Measurements from ENCODE around the gene ARVCF. TPM values are rescaled to one million over a fixed set of nuclear protein-coding genes. Genes with fewer than 3 reads are reported as not detected.

ARVCF gene
- total RNA-seq, 2 experiments from 2014 or later: 1.5 to 2.4 TPM

- Mint-ChIP-seq H3K27me3 (no peaks in the 10 kb centered on the region), H3K36me3 (peaks cover 13% of the 10 kb centered on the region), H3K27ac (no peak overlapping the region), H3K9me3 (no peaks in the 10 kb centered on the region), H3K4me1 (ENCODE audit: low read depth) (peaks cover 33% of the 10 kb centered on the region), H3K4me3 (no peak overlapping the region)
- DNase-seq: no peak
- POLR2A ChIA-PET: no interaction called here
- CTCF ChIA-PET: interaction anchor here (0.6 to 0.7 kb wide), 2 partner anchors 86 to 121 kb away, joined by 3 read pairs; no protein-coding TSS in a partner anchor
- intact Hi-C loops (cut with micrococcal nuclease): no loop called here
Observed at GRCh38 chr22:20034143-20034542, 17.5 kb upstream of the ARVCF start.

- Mint-ChIP-seq H3K27ac (no peak overlapping the region), H3K4me3 (no peak overlapping the region), H3K36me3 (peaks cover 13% of the 10 kb centered on the region), H3K27me3 (no peaks in the 10 kb centered on the region), H3K9me3 (no peaks in the 10 kb centered on the region), H3K4me1 (ENCODE audit: low read depth) (peaks cover 33% of the 10 kb centered on the region)
- CTCF ChIA-PET: interaction anchor here (0.8 kb wide), 1 partner anchor 20 kb away, joined by 3 read pairs; no protein-coding TSS in a partner anchor
- POLR2A ChIA-PET: no interaction called here
- intact Hi-C loops (cut with micrococcal nuclease): no loop called here
- no peak for DNase-seq
Observed at GRCh38 chr22:20033045-20033706, 16.6 kb upstream of the ARVCF start.

GRCh38 chr22:20032407-20032991 is 15.9 kb upstream of the ARVCF start:
- ChIA-PET CTCF (no interaction called here), POLR2A (interaction anchor here (1.4 kb wide), 1 partner anchor 11 kb away, joined by 4 read pairs; the partner anchor contains the start of gene TANGO2)

GRCh38 chr22:20031732-20032406 is 15.2 kb upstream of the ARVCF start:
- intact Hi-C loops (cut with micrococcal nuclease): no loop called here
- Mint-ChIP-seq H3K27me3 (no peaks in the 10 kb centered on the region), H3K36me3 (peaks cover 3% of the 10 kb centered on the region), H3K9me3 (no peaks in the 10 kb centered on the region), H3K27ac (no peak overlapping the region), H3K4me3 (no peak overlapping the region), H3K4me1 (ENCODE audit: low read depth) (peaks cover 22% of the 10 kb centered on the region)
- DNase-seq: peak; percentile 70
- CTCF ChIA-PET: no interaction called here
- POLR2A ChIA-PET: interaction anchor here (1.4 kb wide), 1 partner anchor 10 kb away, joined by 4 read pairs; the partner anchor contains the start of gene TANGO2

More at GRCh38 chr22:20032407-20032991, 15.9 kb upstream of the ARVCF start:
- no peak overlapping the region for H3K27ac Mint-ChIP-seq
- H3K9me3 Mint-ChIP-seq: no peaks in the 10 kb centered on the region
- DNase-seq: no peak
- no peaks in the 10 kb centered on the region for H3K27me3 Mint-ChIP-seq
- intact Hi-C loops (cut with micrococcal nuclease): no loop called here
- no peak overlapping the region for H3K4me3 Mint-ChIP-seq
- H3K4me1 Mint-ChIP-seq (ENCODE audit: low read depth): peaks cover 29% of the 10 kb centered on the region
- H3K36me3 Mint-ChIP-seq: peaks cover 7% of the 10 kb centered on the region

DNA sequence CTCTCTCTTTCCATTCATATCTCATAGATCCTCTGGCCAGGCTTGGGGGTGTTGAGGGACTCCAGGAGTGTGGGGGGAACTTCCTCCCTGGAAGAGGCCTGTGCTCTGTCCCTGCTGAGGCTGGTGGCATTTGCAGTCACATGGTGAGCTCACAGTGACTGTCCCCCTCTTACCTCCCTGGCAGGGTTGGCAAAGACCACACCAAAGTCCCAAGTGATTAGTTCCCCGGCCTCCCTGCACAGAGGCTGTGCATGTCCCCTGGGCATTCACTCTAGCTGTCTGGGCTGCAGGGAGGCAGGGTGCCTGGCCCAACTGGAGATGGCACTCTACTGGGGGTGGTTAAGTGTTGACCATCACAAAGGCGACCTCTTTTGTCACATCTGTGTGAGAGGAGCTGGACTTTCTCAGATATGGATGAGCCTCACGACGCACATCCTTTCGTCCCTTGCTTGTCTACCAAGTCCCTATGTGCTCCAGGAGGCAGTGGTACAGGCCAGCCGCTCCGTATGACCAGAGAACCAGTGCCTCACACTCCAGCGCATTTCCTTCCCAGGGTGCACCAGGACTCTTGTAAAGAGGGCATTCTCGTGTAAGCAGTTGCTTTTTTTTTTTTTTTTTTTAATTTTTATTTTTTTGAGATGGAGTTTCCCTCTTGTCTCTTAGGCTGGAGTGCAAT is 13.1 kb upstream of the ARVCF start:
- POLR2A ChIA-PET: interaction anchor here (0.6 kb wide), 1 partner anchor 9 kb away, joined by 3 read pairs; the partner anchor contains the start of gene TANGO2
- intact Hi-C loops (cut with micrococcal nuclease): no loop called here

DNA sequence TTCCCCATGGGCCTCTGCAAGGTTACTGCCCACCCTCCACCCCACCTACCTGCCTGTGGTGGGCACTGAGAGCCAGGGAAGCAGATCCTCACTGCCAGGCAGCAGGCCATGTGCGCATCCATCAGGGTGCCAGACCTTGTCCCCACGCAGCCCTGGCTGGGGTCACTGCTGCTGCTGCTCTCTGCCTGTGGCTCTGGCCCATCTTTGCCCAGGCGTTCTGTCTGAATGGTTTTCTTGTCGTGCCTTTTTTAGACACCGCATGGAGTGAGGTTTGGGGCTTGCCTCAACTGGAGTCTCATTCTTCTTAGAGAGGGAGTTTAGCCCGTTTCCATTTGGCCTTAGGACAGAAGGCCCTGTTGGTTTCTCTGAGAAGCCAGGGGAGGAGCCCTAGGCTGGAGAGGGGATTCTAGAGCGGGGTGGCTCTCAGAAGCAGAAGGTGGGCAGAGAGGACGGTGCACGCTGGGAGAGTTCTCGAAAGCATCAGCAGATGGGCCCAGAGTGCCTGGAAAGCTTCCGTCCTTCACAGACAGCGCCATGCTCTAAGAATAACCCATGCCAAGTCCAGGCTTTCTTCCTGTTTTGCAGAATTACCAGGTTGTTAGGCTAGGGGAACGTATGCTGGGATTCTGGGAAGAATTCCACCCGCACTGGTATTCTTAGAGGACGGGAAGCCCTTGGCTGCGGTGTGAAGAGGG is 12.4 kb upstream of the ARVCF start:
- DNase-seq: no peak
- no peak overlapping the region for H3K4me3 Mint-ChIP-seq
- POLR2A ChIA-PET: no interaction called here
- intact Hi-C loops (cut with micrococcal nuclease): no loop called here
- CTCF ChIA-PET: interaction anchor here (1.9 kb wide), 1 partner anchor 58 kb away, joined by 10 read pairs; no protein-coding TSS in a partner anchor
- H3K27me3 Mint-ChIP-seq: no peaks in the 10 kb centered on the region
- no peak overlapping the region for H3K27ac Mint-ChIP-seq
- no peaks in the 10 kb centered on the region for H3K36me3 Mint-ChIP-seq
- peaks cover 18% of the 10 kb centered on the region for H3K4me1 Mint-ChIP-seq (ENCODE audit: low read depth)
- H3K9me3 Mint-ChIP-seq: no peaks in the 10 kb centered on the region

More for the DNA sequence above, 13.1 kb upstream of the ARVCF start:
- CTCF ChIA-PET: no interaction called here
- Mint-ChIP-seq H3K36me3 (no peaks in the 10 kb centered on the region), H3K27ac (no peak overlapping the region), H3K4me3 (no peak overlapping the region), H3K27me3 (no peaks in the 10 kb centered on the region), H3K9me3 (no peaks in the 10 kb centered on the region), H3K4me1 (ENCODE audit: low read depth) (peaks cover 20% of the 10 kb centered on the region)
- no peak for DNase-seq

GRCh38 chr22:20027966-20028854 is 11.6 kb upstream of the ARVCF start:
- Mint-ChIP-seq H3K27me3 (no peaks in the 10 kb centered on the region), H3K36me3 (no peaks in the 10 kb centered on the region), H3K4me3 (no peak overlapping the region), H3K9me3 (no peaks in the 10 kb centered on the region), H3K27ac (no peak overlapping the region), H3K4me1 (ENCODE audit: low read depth) (peaks cover 20% of the 10 kb centered on the region)
- ChIA-PET CTCF (interaction anchor here (1.0 to 1.9 kb wide), 2 partner anchors 9 to 57 kb away, joined by 4 to 10 read pairs; no protein-coding TSS in a partner anchor), POLR2A (no interaction called here)
- DNase-seq: no peak
- intact Hi-C loops (cut with micrococcal nuclease): no loop called here

DNA sequence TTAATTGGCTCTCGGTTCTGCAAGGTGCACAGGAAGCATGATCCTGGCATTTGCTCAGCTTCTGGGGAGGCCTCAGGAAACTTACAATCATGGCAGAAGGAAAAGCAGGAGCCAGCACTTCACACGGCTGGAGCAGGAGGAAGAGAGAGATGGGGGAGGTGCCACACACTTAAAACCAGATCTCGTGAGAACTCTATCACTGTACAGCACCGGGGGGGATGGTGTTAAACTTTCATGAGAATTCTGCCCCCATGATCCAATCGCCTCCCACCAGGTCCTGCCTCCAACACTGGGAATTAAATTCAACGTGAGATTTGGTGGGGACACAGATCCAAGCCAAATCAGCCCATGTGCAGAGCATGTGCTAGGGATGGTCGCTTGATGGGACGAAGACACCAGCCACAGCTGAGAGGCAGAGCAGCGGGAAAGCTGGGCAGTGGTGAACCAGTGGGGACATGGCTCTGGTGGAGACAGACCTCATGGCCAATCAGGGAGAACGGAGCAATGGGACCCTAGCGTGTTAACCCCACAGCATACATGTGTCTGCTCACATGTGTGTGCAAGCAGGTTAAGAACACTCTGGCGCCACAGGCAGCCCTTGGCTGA is 10.5 kb upstream of the ARVCF start:
- peaks cover 22% of the 10 kb centered on the region for H3K4me1 Mint-ChIP-seq (ENCODE audit: low read depth)
- ChIA-PET CTCF (interaction anchor here (1.0 to 1.9 kb wide), 2 partner anchors 8 to 56 kb away, joined by 4 to 10 read pairs; no protein-coding TSS in a partner anchor), POLR2A (no interaction called here)
- no peak overlapping the region for H3K4me3 Mint-ChIP-seq
- no peaks in the 10 kb centered on the region for H3K36me3 Mint-ChIP-seq
- no peaks in the 10 kb centered on the region for H3K9me3 Mint-ChIP-seq
- intact Hi-C loops (cut with micrococcal nuclease): no loop called here
- no peak for DNase-seq
- H3K27ac Mint-ChIP-seq: no peak overlapping the region
- no peaks in the 10 kb centered on the region for H3K27me3 Mint-ChIP-seq

DNA sequence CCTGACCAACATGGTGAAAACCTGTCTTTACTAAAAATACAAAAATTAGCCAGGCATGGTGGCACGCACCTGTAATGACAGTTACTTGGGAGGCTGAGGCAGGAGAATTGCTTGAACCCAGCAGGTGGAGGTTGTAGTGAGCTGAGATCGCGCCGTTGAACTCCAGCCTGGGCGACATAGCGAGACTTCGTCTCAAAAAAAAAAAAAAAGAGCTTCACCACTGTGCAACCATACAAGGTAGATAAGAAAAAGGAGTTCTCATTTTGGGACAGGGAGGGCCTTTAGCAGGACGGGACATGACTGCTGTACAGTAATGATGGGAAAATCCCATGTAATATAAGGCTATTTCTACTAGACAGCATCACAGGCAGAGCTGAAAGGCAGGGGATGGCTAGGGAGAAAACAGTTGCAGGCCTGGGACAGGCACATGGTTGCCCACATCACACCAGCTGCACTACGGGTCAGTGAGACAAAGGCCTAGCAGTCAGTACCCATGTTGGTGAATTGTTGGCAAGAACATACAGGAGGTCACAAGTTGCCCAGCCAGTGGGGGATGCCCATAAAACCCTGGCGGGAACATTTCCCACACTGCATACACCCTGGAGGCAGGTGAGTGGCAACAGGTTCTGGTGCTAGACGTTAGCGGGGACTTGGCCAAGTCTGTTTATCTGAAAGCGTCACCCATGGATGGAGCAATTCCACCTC is 9.7 kb upstream of the ARVCF start:
- ChIA-PET CTCF (no interaction called here), POLR2A (no interaction called here)
- Mint-ChIP-seq H3K36me3 (no peaks in the 10 kb centered on the region), H3K4me1 (ENCODE audit: low read depth) (peaks cover 21% of the 10 kb centered on the region), H3K9me3 (no peaks in the 10 kb centered on the region), H3K27ac (no peak overlapping the region), H3K4me3 (no peak overlapping the region), H3K27me3 (no peaks in the 10 kb centered on the region)
- intact Hi-C loops (cut with micrococcal nuclease): no loop called here
- DNase-seq: no peak

DNA sequence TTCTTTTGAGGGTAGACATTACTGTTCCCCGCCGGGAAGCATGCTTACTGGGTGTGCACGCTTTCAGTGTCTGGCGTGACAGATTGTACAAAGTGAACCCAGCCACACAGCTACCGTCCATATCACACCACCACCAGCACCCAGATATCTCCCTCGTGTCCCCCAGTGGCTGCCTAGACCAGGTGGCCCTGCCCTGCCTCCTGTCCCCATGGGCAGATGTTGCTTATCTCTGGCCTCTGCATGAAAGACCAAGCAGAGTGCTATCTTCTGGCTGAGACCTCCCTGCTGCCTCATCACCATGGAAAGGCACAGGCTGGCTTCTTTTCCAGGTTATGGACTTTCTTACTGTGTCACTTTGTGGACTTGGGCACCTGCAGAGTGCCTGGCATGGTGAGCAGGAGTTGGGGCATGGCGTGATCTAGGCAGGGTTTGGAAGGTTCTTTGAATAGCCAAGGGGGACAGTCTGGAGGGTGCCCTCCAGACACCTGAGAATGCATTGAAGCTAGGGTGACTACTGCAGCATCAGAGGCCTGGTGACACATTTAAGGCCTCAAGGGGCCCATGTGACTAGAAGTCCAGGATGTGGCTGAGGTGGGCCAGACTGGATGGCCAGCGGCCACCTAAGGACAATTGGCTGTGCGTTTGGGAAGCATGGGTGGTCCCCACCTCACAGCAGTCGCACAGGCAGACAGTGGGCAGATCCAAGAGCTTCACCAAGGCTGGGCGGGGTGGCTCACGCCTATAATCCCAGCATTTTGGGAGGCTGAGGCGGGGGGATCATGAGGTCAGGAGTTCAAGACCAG is 9.0 kb upstream of the ARVCF start:
- no peak for DNase-seq
- ChIA-PET POLR2A (no interaction called here), CTCF (no interaction called here)
- Mint-ChIP-seq H3K27ac (no peak overlapping the region), H3K9me3 (no peaks in the 10 kb centered on the region), H3K4me3 (no peak overlapping the region), H3K27me3 (no peaks in the 10 kb centered on the region), H3K4me1 (ENCODE audit: low read depth) (peaks cover 20% of the 10 kb centered on the region), H3K36me3 (no peaks in the 10 kb centered on the region)
- intact Hi-C loops (cut with micrococcal nuclease): no loop called here
